ENCODE data around the gene GOLGA6B. TPM values are rescaled to one million over a fixed set of nuclear protein-coding genes. Genes with fewer than 3 reads are reported as not detected.
"Not testable (repeated sequence)": the region's sequence is repeated elsewhere in the genome, so short reads cannot be mapped to it uniquely, and the experiment has no call there.

GOLGA6B gene
- total RNA-seq, 1 donor from 2014 or later: not detected

DNA sequence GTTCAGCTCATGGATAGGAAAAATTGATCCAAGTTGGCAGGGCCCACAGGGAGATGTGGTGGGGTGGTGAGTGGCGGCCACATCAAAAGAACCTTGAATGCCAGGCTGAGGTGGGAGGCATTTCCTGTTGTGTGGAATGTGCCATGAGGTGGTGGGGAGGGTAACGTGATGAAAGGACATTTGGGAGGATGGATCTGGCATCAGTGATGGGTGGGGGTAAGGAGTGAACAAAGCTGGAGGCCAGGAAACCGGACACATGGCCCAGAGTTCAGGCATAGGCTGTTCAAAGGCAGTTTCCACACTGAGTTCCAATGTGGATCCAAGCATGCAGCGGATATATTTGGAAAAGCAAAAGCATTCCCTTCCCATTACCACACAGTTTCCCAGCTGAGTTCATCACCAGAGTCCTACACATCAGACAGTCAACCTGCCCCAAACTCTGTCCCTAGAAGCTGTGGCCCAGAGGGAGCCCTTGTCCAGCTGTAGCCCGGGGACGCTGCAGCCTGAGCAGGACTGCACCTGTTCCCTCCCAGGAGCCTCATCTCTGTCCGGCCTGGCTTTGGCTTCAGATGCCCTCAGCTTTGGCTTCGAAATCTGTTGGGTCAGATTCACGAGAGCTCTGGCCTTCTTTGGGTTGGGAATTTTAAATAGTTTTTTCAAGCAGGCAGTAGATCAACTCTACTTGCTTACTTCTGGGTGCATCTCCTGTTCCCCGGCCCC is 37.8 kb upstream of the GOLGA6B start:
- Mint-ChIP-seq H3K27me3 (ENCODE audit: unreplicated experiment) (peaks cover 4% of the 10 kb centered on the region), H3K27ac (ENCODE audit: unreplicated experiment) (no peak overlapping the region), H3K4me1 (ENCODE audit: unreplicated experiment) (no peaks in the 10 kb centered on the region), H3K9me3 (ENCODE audit: unreplicated experiment) (no peaks in the 10 kb centered on the region), H3K36me3 (ENCODE audit: unreplicated experiment) (no peaks in the 10 kb centered on the region), H3K4me3 (ENCODE audit: unreplicated experiment) (no peak overlapping the region)
- TF ChIP-seq CTCF (IDR thresholded peaks at IDR 0.05): no peak
- DNase-seq (ENCODE audit: extremely low spot score, unreplicated experiment): peak; percentile 60

- H3K4me3 Mint-ChIP-seq (ENCODE audit: unreplicated experiment); H3K27ac Mint-ChIP-seq (ENCODE audit: unreplicated experiment); H3K9me3 Mint-ChIP-seq (ENCODE audit: unreplicated experiment): not testable (repeated sequence)
These were observed 30.6 kb upstream of the GOLGA6B start for GRCh38 chr15:72623854-72624253.

DNA sequence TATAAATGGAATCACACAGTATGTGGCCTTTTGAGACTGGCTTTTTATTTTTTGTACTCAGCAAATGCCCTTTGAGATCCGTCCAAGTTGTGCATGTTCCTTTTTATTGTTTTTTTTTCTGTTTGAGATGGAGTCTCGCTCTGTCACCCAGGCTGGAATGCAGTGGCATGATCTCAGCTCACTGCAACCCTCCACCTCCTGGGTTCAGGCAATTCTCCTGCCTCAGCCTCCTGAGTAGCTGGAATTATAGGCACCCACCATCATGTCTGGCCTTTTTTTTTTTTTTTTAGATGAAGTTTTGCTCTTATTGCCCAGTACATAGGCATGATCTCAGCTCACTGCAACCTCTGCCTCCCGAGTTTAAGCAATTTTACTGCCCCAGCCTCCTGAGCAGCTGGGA is 28.3 kb upstream of the GOLGA6B start:
- H3K9me3 Mint-ChIP-seq (ENCODE audit: unreplicated experiment); H3K36me3 Mint-ChIP-seq (ENCODE audit: unreplicated experiment); H3K27me3 Mint-ChIP-seq (ENCODE audit: unreplicated experiment); H3K4me1 Mint-ChIP-seq (ENCODE audit: unreplicated experiment); H3K4me3 Mint-ChIP-seq (ENCODE audit: unreplicated experiment): not testable (repeated sequence)
- peak; percentile 34 for DNase-seq (ENCODE audit: extremely low spot score, unreplicated experiment)
- H3K27ac Mint-ChIP-seq (ENCODE audit: unreplicated experiment): peak overlapping the region; percentile 54

More at GRCh38 chr15:72623854-72624253, 30.6 kb upstream of the GOLGA6B start:
- H3K4me1 Mint-ChIP-seq (ENCODE audit: unreplicated experiment); H3K36me3 Mint-ChIP-seq (ENCODE audit: unreplicated experiment); DNase-seq (ENCODE audit: extremely low spot score, unreplicated experiment); H3K27me3 Mint-ChIP-seq (ENCODE audit: unreplicated experiment): not testable (repeated sequence)

DNA sequence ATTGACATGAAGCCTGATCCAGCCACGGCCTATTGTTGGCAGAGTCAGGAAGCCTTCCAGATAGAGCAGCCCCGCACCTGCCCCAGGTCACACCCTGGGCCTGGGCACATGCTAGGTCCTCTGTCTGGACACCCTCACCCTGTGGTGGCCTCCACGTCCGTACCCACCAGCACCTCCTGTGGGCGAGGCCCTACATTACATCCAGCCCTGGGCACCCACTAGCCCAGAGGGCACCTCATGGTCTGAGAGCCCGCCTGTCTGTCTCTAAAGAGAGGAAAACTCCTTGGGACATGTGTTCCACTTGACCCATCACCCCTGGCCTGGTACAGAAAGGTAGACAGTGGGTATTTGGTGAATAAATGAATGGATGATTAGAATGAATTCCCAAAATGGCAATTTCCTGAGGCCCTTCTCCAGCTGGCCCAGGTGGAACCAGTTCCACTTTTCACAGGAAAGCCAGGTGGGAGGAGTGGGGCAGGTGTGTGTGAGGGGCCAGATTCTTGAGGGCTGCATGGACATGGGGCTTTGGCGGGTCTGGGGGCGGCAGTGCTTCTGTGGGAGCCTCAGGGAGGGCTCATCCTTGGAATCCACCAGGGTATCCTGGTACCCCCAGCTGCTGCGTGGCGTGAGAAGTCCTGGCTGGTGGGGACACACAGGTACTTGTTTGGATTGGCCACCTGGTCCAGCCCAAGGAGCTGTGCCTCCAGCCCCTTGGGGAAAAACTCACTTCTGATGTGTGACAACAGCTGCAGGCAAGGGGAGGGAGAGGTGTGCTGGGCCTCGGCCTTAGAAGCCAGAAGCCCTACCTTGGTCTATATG is 26.0 kb upstream of the GOLGA6B start:
- not testable (repeated sequence) for DNase-seq (ENCODE audit: extremely low spot score, unreplicated experiment)

GRCh38 chr15:72629068-72629570 is 25.4 kb upstream of the GOLGA6B start:
- H3K9me3 Mint-ChIP-seq (ENCODE audit: unreplicated experiment); H3K4me1 Mint-ChIP-seq (ENCODE audit: unreplicated experiment); DNase-seq (ENCODE audit: extremely low spot score, unreplicated experiment); H3K4me3 Mint-ChIP-seq (ENCODE audit: unreplicated experiment); H3K27me3 Mint-ChIP-seq (ENCODE audit: unreplicated experiment); H3K27ac Mint-ChIP-seq (ENCODE audit: unreplicated experiment); H3K36me3 Mint-ChIP-seq (ENCODE audit: unreplicated experiment): not testable (repeated sequence)

More for the DNA sequence above, 26.0 kb upstream of the GOLGA6B start:
- not testable (repeated sequence) for H3K9me3 Mint-ChIP-seq (ENCODE audit: unreplicated experiment); H3K4me3 Mint-ChIP-seq (ENCODE audit: unreplicated experiment); H3K27me3 Mint-ChIP-seq (ENCODE audit: unreplicated experiment); H3K36me3 Mint-ChIP-seq (ENCODE audit: unreplicated experiment); H3K4me1 Mint-ChIP-seq (ENCODE audit: unreplicated experiment); H3K27ac Mint-ChIP-seq (ENCODE audit: unreplicated experiment)
- TF ChIP-seq CTCF (IDR thresholded peaks at IDR 0.05): peak; percentile 11

DNA sequence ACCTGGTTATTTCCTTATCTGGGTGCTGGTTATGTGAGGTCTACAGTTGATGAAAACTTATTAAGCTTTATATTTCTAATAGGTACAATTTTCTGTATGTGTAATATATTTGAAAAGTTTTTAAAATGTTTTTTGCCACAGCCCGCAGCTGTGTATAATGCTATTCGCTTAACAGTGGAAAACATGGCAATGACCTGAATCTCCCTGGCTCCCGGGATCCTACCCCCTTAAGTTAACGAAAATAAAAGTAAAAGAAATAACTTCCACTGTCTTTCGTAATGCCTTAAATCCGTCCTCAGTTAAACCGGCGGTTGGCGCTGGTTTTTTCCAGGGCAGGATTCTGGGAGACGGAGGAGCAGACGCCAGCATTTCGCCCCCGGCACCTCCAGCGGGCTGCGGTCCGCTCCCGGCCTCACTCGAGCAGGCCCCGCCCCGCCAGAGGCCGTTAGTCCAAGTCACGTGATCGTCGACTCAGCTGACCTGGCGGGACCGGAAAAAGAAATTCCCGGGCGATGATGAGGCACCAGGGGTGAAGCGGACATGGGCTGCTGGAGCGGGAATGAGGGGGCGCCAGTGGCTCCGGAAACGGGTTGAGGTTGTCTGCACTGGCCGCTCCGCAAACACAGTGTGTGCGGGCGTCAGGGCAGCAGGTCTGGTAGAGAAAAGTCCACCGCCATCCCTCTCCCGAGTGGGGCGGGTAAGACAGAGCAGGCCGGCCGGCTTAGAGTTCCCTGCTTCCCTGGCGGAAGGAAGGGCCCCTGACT is 17.8 kb upstream of the GOLGA6B start:
- H3K27me3 Mint-ChIP-seq (ENCODE audit: unreplicated experiment); H3K9me3 Mint-ChIP-seq (ENCODE audit: unreplicated experiment); H3K36me3 Mint-ChIP-seq (ENCODE audit: unreplicated experiment); H3K27ac Mint-ChIP-seq (ENCODE audit: unreplicated experiment); H3K4me1 Mint-ChIP-seq (ENCODE audit: unreplicated experiment): not testable (repeated sequence)
- H3K4me3 Mint-ChIP-seq (ENCODE audit: unreplicated experiment): peak overlapping the region; percentile 45
- DNase-seq (ENCODE audit: extremely low spot score, unreplicated experiment): peak; percentile 93

DNA sequence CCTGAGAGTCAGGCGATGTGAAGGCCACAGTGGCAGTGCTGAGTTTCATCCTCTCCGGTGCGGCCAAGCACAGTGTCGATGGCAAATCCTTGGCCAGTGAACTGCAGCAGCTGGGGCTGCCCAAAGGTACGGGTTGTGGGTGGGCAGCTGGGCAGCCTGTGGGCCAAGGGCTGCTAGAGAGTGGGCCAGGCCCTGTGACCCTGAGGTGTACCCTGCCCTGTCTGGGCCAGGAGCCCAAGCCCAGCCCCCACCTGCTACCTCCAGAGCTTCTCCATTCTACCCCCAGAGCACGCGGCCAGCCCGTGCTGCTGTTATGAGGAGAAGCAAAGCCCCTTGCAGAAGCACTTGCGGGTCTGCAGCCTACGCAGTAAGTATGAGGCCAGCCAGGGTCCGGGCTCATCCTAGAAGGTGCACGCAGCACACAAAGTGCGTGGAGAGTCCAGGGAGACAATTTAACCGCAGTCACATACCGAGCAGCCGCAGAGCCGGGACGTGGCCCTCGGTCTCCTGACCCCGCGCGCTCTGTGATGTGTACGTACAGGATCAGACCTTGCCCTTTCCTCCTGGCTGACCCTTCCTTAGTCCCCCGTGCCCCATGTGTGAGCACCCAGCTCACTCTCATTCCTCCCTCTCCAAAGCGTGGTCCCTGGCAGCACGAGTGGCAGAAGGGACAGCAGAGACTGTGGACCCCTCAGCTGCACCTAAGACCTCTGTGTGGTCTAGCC is 14.6 kb upstream of the GOLGA6B start:
- not testable (repeated sequence) for H3K9me3 Mint-ChIP-seq (ENCODE audit: unreplicated experiment); H3K27ac Mint-ChIP-seq (ENCODE audit: unreplicated experiment); H3K36me3 Mint-ChIP-seq (ENCODE audit: unreplicated experiment)

GRCh38 chr15:72642271-72642670 is 12.2 kb upstream of the GOLGA6B start:
- H3K27ac Mint-ChIP-seq (ENCODE audit: unreplicated experiment); DNase-seq (ENCODE audit: extremely low spot score, unreplicated experiment); H3K4me3 Mint-ChIP-seq (ENCODE audit: unreplicated experiment); H3K9me3 Mint-ChIP-seq (ENCODE audit: unreplicated experiment); H3K4me1 Mint-ChIP-seq (ENCODE audit: unreplicated experiment); H3K36me3 Mint-ChIP-seq (ENCODE audit: unreplicated experiment); H3K27me3 Mint-ChIP-seq (ENCODE audit: unreplicated experiment): not testable (repeated sequence)

More for the DNA sequence above, 14.6 kb upstream of the GOLGA6B start:
- not testable (repeated sequence) for H3K27me3 Mint-ChIP-seq (ENCODE audit: unreplicated experiment); DNase-seq (ENCODE audit: extremely low spot score, unreplicated experiment); H3K4me1 Mint-ChIP-seq (ENCODE audit: unreplicated experiment); H3K4me3 Mint-ChIP-seq (ENCODE audit: unreplicated experiment)

DNA sequence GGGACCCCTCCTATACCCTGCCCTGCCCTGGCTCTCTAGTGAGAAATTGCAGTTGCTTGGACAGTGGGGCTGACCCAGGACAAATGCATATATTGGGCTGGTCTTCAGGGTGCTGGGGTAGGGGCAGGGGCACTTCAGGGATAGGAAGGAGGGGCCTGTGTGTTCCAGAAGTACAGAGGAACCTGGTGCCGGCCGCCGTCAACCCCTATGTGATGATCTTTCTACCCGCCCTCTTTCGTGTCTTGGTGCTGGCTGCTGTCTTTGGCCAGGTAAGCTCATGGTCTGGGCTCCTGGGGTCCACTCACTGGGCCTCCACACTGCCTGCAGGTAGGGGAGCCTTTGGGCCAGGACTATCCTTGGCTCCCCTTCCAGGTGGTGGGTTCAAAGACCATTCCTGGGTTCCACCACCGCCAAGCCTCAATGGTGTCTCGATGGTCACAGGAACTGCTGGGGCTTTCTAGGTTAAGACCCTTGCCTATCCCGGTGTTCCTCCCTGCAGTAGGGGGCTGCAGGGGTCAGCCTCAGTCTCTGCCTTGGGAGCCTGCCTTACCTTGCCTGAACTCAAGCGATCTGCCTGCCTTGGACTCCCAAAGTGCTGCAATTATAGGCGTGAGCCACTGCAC is 5.8 kb upstream of the GOLGA6B start:
- H3K9me3 Mint-ChIP-seq (ENCODE audit: unreplicated experiment); H3K4me3 Mint-ChIP-seq (ENCODE audit: unreplicated experiment); H3K4me1 Mint-ChIP-seq (ENCODE audit: unreplicated experiment); H3K27ac Mint-ChIP-seq (ENCODE audit: unreplicated experiment); H3K27me3 Mint-ChIP-seq (ENCODE audit: unreplicated experiment); DNase-seq (ENCODE audit: extremely low spot score, unreplicated experiment); H3K36me3 Mint-ChIP-seq (ENCODE audit: unreplicated experiment): not testable (repeated sequence)
